Type B pancreatic cell (in vitro differentiated cells): ENCODE results near the gene MICU1. TPM values are rescaled to one million over a fixed set of nuclear protein-coding genes. Genes with fewer than 3 reads are reported as not detected.

Source experiments
- DNase-seq: peaks from one replicate; pipeline ENCODE4 v3.0.0; 2021; ENCODE audit warnings: mixed read lengths; ENCODE audit not compliant: unreplicated experiment; ENCODE audit errors: extremely low spot score
- H3K27ac Mint-ChIP-seq: 2 replicates; pipeline ENCODE4 v1.8.0; 2021; ENCODE audit warnings: mild to moderate bottlenecking, mixed read lengths
- H3K27me3 Mint-ChIP-seq: 2 replicates; pipeline ENCODE4 v1.8.0; 2021; ENCODE audit warnings: mixed read lengths
- H3K36me3 Mint-ChIP-seq: 2 replicates; pipeline ENCODE4 v1.8.0; 2021; ENCODE audit warnings: mixed read lengths
- H3K4me1 Mint-ChIP-seq: one replicate; pipeline ENCODE4 v1.8.0; 2021; ENCODE audit warnings: mixed read lengths; ENCODE audit not compliant: unreplicated experiment
- H3K4me3 Mint-ChIP-seq: 2 replicates; pipeline ENCODE4 v1.8.0; 2021; ENCODE audit warnings: mild to moderate bottlenecking, mixed read lengths
- H3K9me3 Mint-ChIP-seq: 2 replicates; pipeline ENCODE4 v1.8.0; 2021; ENCODE audit warnings: mixed read lengths
- total RNA-seq: library from RNA; stranded (reverse); gene quantifications from 2 replicates; pipeline ENCODE4 v1.2.1, GENCODE V29; 2021; ENCODE audit warnings: low replicate concordance
- TF ChIP-seq, protein P1 (sequence below): fragments of 200-600 bp; sonication (generic); conservative IDR thresholded peaks from 2 replicates; pipeline ENCODE4 v1.5.0; 2021; ENCODE audit warnings: antibody characterized with exemption, mild to moderate bottlenecking

The MICU1 gene
- total RNA-seq, 1 donor from 2014 or later, result 40.3 TPM

GRCh38 chr10:72525689-72526088 lies 100.2 kb downstream of the MICU1 start:
- Mint-ChIP-seq H3K27me3 (no peaks in the 10 kb centered on the region), H3K4me3 (no peak overlapping the region), H3K4me1 (peaks cover 12% of the 10 kb centered on the region), H3K9me3 (no peaks in the 10 kb centered on the region), H3K36me3 (no peaks in the 10 kb centered on the region), H3K27ac (no peak overlapping the region)
- TF ChIP-seq, protein P1, sequence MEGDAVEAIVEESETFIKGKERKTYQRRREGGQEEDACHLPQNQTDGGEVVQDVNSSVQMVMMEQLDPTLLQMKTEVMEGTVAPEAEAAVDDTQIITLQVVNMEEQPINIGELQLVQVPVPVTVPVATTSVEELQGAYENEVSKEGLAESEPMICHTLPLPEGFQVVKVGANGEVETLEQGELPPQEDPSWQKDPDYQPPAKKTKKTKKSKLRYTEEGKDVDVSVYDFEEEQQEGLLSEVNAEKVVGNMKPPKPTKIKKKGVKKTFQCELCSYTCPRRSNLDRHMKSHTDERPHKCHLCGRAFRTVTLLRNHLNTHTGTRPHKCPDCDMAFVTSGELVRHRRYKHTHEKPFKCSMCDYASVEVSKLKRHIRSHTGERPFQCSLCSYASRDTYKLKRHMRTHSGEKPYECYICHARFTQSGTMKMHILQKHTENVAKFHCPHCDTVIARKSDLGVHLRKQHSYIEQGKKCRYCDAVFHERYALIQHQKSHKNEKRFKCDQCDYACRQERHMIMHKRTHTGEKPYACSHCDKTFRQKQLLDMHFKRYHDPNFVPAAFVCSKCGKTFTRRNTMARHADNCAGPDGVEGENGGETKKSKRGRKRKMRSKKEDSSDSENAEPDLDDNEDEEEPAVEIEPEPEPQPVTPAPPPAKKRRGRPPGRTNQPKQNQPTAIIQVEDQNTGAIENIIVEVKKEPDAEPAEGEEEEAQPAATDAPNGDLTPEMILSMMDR, result no peak
- DNase-seq, result no peak

- H3K4me3 Mint-ChIP-seq, result no peak overlapping the region
- H3K27ac Mint-ChIP-seq, result no peak overlapping the region
- DNase-seq, result no peak
Measured at GRCh38 chr10:72525277-72525676, 100.6 kb downstream of the MICU1 start.

GRCh38 chr10:72524489-72524888 lies 101.4 kb downstream of the MICU1 start:
- no peak overlapping the region for H3K27ac Mint-ChIP-seq
- TF ChIP-seq, protein P1, result no peak
- no peak overlapping the region for H3K4me3 Mint-ChIP-seq
- DNase-seq, result no peak
- H3K4me1 Mint-ChIP-seq, result peaks cover 12% of the 10 kb centered on the region
- H3K36me3 Mint-ChIP-seq, result no peaks in the 10 kb centered on the region
- H3K27me3 Mint-ChIP-seq, result no peaks in the 10 kb centered on the region
- no peaks in the 10 kb centered on the region for H3K9me3 Mint-ChIP-seq

More at GRCh38 chr10:72525277-72525676, 100.6 kb downstream of the MICU1 start:
- no peaks in the 10 kb centered on the region for H3K27me3 Mint-ChIP-seq
- no peaks in the 10 kb centered on the region for H3K36me3 Mint-ChIP-seq
- TF ChIP-seq, protein P1, result no peak
- no peaks in the 10 kb centered on the region for H3K9me3 Mint-ChIP-seq
- peaks cover 12% of the 10 kb centered on the region for H3K4me1 Mint-ChIP-seq

DNA sequence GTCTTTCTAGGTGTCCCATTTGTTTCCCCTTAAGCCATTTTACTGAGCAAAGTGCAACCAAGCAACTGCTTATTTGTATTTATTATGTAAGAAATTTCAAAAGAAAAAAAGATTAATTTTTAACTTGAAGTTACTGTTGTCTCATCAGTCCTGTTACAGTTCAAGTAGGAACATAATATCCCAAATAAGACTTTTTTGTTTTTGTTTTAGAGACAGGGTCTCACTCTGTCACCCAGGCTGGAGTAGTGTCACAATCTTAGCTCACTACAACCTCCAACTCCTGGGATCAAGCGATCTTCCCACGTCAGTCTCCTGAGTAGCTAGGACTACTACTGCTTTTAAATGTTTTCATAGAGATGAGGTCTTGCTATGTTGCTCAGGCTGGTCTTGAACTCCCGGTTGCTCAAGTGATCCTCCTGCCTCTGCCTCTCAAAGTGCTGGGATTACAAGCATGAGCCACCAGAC lies 101.9 kb downstream of the MICU1 start:
- Mint-ChIP-seq H3K27ac (no peak overlapping the region), H3K4me1 (peaks cover 12% of the 10 kb centered on the region), H3K9me3 (no peaks in the 10 kb centered on the region), H3K36me3 (no peaks in the 10 kb centered on the region), H3K4me3 (no peak overlapping the region), H3K27me3 (no peaks in the 10 kb centered on the region)
- no peak for DNase-seq
- TF ChIP-seq, protein P1, result no peak

GRCh38 chr10:72523062-72523461 lies 102.8 kb downstream of the MICU1 start:
- no peak overlapping the region for H3K27ac Mint-ChIP-seq
- DNase-seq, result no peak
- H3K4me1 Mint-ChIP-seq, result peaks cover 12% of the 10 kb centered on the region
- no peaks in the 10 kb centered on the region for H3K27me3 Mint-ChIP-seq
- no peaks in the 10 kb centered on the region for H3K36me3 Mint-ChIP-seq
- TF ChIP-seq, protein P1, result no peak
- no peaks in the 10 kb centered on the region for H3K9me3 Mint-ChIP-seq
- H3K4me3 Mint-ChIP-seq, result no peak overlapping the region

- no peaks in the 10 kb centered on the region for H3K27me3 Mint-ChIP-seq
- no peak overlapping the region for H3K27ac Mint-ChIP-seq
- TF ChIP-seq, protein P1, result no peak
- no peaks in the 10 kb centered on the region for H3K4me1 Mint-ChIP-seq
- H3K9me3 Mint-ChIP-seq, result peaks cover 3% of the 10 kb centered on the region
- DNase-seq, result no peak
- H3K4me3 Mint-ChIP-seq, result no peak overlapping the region
- H3K36me3 Mint-ChIP-seq, result peaks cover 14% of the 10 kb centered on the region
Measured at GRCh38 chr10:72517244-72517643, 108.6 kb downstream of the MICU1 start.
